ENCODE data around the gene FBXO8.

DNA sequence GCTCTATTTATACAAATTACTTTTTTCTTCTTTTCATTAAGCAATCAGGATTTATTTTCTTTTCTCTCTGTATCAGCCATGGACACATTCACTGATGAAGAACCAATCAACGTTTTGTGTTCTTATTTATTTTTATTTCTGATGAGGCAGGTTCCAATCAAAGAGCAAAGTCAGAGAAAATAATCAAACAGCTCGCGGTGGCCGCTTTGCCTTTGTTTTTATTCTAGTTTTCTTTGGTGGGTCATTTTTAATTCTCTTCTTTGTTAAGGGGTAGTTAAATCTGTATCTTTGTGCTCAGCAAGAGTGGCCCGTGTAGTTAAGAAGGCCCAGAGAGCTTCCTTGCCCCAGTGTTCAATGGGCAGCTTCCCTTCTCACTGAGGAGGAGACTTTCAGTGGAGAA is 71.4 kb downstream of the FBXO8 start:
- TF ChIP-seq, protein P1, sequence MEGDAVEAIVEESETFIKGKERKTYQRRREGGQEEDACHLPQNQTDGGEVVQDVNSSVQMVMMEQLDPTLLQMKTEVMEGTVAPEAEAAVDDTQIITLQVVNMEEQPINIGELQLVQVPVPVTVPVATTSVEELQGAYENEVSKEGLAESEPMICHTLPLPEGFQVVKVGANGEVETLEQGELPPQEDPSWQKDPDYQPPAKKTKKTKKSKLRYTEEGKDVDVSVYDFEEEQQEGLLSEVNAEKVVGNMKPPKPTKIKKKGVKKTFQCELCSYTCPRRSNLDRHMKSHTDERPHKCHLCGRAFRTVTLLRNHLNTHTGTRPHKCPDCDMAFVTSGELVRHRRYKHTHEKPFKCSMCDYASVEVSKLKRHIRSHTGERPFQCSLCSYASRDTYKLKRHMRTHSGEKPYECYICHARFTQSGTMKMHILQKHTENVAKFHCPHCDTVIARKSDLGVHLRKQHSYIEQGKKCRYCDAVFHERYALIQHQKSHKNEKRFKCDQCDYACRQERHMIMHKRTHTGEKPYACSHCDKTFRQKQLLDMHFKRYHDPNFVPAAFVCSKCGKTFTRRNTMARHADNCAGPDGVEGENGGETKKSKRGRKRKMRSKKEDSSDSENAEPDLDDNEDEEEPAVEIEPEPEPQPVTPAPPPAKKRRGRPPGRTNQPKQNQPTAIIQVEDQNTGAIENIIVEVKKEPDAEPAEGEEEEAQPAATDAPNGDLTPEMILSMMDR (IDR thresholded peaks at IDR 0.05), result no peak
- TF ChIP-seq POLR2A (IDR thresholded peaks at IDR 0.05), result no peak
